NCI-H146 (cell line): ENCODE measurements around the gene BBS1.

Experiments
- DNase-seq: peaks from one replicate; lab custom pipeline; 2025; lab: John Stamatoyannopoulos, UW

BBS1 gene

DNA sequence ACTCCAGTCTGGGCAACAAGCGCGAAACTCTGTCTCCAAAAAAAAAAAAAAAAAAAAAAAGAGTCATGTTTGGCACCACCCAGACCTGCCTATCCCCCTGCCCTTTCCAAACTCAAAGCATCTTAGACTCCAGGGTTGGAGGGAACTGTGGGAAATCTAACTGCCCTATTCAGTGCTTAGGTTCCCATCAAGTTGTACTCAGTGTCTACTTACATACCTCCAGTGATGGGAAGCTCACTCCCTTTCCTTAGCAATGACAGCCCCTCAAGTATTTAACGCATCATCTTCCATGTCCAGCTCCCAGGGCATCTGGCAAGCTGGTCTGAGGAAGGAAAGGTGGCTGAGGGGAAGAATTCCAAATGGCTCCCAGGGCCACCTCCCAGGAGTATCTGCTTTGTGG lies 39.3 kb downstream of the BBS1 start:
- DNase-seq: no peak

DNA sequence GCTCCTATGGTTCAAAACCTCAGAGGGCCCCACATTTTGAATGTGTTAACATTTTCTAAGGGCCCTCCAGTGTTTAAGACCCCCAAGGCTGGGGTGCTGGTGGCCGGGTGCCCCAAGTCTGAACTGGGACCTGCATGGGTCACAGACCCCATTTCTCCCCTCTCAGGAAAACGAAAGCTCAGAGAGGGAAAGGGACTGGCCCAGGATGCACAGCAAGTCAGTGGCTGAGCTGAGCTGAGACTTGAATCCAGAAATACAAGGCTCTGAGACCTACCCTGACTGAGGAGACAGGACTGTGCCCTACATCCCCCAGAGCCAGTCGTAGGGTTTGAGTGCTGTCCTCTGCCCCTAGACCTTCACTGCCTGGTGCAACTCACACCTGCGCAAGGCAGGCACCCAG lies 40.5 kb downstream of the BBS1 start:
- DNase-seq: no peak

DNA sequence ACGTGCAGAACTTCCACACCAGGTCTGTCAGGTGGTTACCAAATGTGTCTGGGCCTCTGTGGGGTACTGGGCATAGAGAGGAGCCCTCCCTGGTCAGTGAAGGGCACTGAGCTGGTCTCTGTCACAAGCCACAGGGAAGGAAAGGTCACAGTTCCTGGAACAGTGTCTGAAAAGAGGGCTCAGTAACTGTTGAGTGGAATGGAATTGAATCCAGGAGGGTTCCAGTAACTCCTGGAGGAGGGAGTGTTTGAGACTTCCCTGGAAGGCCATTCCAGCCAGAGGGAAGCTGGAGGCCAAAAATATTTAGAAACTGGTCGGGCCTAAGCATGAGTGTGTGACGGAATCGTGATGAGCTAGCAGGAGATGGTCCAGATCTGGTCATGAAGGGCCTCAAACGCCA lies 44.2 kb downstream of the BBS1 start:
- no peak for DNase-seq

DNA sequence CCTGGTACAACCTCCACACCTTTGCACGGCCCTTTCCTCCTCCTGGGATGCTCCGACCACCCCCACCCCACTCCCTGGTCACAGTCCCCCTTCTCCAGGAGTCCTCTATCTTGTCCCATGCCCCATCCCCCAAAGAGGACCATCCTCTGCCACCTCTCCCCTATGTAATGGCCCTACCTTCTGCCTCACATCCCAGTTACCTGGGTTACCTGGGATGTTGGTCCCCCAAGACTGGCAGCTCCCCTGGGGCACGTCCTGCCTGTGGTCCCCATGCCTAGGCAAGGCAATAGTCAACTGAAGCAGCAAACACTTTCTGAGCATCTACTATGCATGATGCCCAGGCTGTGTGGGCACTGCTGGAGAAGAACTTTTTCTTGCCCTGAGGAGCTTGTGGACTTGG lies 45.0 kb downstream of the BBS1 start:
- DNase-seq: no peak

DNA sequence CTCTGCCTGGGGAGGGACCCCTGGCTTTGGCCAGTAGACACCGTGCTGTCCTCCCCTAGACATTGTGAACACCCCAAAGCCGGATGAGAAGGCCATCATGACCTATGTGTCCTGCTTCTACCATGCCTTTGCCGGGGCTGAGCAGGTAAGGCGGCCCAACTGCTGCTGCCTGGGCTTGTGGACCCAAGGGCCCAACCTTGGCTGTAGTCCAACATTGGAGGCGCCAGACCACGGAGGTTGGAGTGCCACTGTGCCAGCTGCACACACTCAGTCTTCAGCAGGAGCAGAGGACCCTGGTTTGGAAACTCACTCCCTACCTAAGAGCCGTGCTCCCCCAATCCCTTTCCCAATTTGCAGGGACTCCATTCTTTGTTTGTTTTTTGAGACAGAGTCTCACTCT lies 45.7 kb downstream of the BBS1 start:
- no peak for DNase-seq

DNA sequence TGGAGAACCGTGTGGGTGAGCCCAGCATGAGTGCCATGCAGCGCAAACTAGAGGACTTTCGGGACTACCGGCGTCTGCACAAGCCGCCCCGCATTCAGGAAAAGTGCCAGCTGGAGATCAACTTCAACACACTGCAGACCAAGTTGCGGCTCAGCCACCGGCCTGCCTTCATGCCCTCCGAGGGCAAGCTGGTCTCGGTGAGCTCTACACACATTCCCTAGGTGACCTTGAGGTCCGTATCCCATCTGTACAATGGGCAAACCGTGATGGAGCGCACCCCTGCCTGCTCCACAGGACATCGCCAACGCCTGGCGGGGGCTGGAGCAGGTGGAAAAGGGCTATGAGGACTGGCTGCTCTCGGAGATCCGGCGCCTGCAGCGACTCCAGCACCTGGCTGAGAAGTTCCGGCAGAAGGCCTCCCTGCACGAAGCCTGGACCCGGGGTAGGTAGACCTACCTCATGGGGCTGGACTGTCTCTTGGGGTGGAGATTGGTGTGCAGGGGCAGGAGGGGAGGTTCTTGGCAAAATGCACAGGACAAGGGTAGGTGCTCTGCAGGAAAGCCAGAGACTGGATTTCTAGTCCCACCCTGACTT lies 47.4 kb downstream of the BBS1 start:
- no peak for DNase-seq

DNA sequence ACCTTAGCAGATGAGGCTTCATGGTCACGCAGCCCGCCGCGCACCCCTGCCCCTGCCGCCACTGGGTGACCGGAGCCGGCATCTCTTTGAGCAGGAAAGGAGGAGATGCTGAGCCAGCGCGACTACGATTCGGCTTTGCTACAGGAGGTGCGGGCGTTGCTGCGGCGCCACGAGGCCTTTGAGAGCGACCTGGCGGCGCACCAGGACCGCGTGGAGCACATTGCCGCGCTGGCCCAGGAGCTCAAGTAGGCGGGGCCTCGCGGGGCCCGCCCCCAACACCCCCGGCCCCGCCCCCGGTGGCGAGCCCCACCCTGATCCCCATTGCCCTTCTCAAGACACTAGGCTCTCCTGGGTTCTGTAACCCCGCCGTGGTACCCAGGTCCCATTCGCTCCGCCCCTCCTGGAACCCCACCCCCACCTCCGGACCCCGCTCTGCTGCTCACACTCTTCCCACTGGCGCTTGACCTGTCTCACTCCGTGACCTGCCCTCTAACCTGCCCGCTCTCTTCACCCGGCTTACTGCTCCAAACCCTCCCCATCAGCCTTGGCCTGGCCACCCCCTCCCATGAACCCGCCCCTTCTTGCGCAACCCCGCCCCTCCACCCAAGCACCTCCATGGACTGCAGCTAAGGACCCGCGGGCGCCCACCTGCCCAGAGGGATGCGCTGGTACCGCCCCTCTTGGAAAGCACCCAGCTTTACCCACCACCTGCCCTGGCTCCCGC lies 48.9 kb downstream of the BBS1 start:
- DNase-seq: no peak

DNA sequence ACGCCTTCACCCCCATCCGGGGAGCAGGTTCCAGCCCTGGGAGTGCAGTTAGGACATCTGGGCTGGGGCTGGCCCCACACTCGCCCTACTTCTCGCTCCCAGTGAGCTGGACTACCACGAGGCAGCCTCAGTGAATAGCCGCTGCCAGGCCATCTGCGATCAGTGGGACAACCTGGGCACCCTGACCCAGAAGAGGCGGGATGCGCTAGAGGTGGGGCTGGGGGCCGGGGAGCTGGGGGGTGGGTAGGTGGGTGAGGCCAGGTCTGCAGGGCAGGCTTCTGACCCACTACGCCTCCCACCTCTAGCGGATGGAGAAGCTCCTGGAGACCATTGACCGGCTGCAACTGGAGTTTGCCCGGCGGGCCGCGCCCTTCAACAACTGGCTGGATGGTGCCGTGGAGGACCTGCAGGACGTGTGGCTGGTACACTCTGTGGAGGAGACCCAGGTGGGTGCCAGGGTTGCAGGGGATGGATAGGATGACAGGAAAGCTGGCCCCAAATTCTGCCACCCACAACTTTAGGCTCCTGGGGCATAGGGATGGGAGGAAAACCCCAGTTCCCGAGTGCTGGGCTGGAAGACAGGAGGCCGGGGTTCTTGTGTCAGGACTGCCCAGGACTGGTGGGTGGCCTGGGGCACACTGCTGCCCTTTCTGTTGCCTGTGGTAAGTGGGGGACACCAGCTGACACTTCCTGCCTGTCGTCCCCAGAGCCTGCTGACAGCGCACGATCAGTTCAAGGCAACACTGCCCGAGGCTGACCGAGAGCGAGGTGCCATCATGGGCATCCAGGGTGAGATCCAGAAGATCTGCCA lies 49.6 kb downstream of the BBS1 start:
- DNase-seq: no peak

DNA sequence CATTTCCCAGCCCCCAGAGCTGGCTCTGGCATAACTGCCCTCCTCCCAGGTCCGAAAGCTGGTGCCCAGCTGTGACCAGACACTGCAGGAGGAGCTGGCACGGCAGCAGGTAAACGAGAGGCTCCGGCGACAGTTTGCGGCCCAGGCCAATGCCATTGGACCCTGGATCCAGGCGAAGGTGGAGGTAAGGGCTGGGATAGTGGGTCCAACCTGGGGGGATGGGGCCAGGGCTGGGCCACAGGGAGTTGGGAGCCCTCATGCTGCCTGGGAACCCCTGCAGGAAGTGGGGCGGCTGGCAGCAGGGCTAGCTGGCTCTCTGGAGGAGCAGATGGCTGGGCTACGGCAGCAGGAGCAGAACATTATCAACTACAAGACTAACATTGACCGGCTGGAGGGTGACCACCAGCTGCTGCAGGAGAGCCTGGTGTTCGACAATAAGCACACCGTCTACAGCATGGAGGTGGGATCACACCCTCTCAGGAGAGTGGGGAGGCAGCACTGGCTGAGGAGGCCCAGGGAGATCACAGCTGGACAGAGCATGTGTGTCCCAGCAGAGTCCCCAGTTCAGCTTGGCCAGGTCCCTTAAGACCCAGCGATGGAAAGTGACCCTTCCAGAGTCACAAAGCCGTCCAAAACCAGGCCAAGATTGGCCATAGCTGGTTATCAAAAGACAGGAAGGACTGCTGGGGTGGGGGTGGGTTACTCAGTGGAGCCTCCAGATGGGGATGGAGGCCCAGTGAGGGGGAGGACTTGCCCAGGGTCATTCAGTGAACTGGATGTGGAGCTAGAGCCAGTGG lies 50.9 kb downstream of the BBS1 start:
- DNase-seq: no peak

DNA sequence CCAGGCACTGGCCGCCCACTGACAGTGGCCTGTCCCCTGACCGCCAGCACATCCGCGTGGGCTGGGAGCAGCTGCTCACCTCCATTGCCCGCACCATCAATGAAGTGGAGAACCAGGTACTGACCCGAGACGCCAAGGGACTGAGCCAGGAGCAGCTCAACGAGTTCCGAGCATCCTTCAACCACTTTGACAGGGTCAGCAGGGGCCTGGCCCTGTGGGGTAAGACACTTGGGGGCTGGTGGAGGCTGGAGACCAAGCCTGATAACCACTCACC lies 51.5 kb downstream of the BBS1 start:
- DNase-seq: no peak

DNA sequence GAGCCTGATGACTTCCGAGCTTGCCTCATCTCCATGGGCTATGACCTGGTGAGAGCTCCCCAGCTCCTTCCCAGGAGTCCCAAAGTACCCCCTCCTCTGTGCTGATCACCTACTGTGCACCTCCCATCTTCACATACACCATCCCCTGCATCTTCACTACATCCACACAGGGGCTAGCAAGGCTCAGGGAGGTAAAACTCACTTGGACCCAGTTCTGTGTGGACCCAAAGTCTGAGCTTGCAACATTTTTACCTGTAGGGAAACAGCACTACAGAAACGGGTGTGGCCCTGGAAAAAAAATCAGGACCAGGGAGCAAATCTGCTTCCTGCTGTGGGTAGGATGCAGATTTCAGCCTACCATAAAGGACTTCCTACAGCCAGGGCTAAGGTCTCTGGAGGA lies 51.8 kb downstream of the BBS1 start:
- DNase-seq: no peak

DNA sequence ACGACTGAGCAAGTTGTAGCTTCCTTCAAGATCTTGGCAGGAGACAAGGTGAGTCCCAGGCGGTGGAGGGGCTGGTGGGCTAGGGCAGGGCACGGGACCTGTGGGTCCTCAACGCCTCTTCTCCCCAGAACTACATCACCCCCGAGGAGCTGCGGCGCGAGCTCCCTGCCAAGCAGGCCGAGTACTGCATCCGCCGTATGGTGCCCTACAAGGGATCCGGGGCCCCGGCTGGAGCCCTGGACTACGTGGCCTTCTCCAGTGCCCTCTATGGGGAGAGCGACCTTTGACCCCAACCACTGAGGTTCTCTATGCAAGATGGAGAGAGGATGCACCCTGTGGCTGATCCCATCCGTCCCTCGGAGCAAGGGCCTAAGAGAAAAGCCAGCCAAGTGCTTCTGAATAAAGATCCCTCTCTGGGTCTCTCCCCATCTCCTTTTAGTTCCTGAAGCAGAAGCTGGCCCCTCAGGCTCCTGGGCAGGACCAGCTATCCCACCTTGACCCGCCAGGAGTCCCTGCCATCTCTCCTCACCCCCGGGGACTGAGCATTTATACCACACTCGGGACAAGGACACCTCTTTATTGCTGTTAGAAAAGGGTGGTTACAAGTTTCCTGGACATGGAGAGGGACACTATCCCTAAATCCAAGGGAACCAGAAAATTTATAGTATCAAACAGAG lies 52.6 kb downstream of the BBS1 start:
- no peak for DNase-seq

DNA sequence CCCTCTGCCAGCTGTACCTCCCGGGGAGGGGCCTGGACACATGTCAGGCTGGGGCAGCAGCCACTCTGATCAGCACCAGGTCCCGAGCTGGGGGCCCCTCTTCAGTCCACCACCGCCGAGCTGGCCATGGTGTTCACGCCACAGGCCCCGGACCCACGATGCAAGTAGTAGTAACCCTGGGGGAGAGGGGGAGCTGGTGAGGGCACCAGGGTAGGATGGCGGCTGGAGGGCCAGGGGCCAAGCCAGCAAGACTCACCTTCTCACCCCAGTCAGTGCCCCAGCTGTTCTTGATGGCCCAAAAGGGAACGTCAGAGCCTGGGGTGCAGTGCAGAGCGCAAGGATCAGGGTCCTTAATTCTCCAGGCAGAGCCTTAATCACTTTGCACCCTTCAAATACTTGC lies 53.4 kb downstream of the BBS1 start:
- DNase-seq: no peak

DNA sequence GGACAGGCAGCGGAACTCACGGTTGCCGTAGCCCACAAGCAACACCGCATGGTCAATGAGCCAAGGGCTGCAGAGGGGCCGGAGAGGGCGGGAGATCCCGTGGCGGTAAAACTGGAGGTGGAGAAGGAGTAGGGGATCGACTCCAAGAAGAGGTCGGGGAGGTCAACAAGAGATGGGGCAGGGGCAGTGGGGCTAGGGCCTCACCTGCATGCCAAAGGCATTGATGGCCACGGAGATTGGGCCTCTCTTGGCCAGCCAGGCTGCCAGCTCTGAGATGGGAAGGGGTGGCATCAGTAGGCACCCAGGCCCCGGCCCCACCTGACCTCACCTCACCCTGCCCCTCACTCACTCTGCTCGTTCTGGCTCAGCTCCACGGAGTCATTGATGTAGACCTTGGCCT lies 54.1 kb downstream of the BBS1 start:
- no peak for DNase-seq

DNA sequence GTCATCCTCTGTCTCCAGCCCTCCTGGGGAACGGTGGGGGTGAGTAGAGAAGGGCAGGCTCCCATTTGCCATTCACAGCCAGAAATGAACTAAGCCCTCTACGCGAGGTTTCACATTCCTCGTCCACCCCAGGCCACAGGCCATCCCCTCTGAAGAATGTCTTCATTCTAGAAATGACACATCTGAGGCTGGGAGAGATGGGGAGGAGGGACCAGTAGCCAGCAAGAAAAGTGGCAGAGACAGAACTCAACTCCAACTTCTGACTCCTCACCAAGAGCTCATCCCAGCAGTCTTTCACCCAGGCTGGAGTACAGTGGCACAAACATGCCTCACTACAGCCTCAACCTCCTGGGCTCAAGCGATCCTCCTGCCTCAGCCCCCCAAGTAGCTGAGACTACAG lies 54.5 kb downstream of the BBS1 start:
- DNase-seq: no peak

DNA sequence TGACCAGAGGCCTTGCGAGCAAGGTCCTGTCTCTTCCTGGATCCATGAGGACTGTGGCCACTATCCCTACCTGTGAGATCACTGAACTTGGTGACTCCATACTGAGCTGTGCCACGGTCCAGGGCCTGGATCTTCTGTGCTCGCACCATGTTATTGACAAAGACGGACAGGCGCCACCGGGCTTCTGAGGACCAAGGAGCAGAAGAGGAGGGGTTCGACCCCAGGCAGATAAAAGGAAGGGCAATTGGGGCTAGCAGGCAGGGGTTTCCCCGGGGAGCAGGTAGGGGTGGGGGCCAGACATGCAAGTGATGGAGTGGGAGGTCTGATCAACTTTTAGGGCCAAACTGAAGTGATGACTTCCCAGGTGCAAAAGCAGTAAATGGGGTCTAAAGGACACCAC lies 55.8 kb downstream of the BBS1 start:
- no peak for DNase-seq

DNA sequence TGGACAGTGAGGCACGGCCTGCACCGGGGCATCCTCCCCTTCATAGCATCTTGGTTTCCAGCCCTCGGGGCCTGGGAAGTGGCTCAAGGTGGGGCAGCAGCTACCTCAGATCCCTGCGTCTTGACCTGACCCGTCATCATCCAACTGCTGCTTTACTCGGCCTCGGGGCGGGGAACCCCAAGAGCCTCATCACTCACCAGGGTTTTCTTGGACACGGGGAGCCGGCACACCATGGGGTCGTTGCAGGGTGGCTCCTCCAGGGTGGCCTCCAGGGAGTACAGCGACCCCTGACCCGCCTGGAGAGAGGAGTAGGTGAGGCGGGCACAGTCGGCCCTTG lies 57.3 kb downstream of the BBS1 start:
- DNase-seq: no peak

DNA sequence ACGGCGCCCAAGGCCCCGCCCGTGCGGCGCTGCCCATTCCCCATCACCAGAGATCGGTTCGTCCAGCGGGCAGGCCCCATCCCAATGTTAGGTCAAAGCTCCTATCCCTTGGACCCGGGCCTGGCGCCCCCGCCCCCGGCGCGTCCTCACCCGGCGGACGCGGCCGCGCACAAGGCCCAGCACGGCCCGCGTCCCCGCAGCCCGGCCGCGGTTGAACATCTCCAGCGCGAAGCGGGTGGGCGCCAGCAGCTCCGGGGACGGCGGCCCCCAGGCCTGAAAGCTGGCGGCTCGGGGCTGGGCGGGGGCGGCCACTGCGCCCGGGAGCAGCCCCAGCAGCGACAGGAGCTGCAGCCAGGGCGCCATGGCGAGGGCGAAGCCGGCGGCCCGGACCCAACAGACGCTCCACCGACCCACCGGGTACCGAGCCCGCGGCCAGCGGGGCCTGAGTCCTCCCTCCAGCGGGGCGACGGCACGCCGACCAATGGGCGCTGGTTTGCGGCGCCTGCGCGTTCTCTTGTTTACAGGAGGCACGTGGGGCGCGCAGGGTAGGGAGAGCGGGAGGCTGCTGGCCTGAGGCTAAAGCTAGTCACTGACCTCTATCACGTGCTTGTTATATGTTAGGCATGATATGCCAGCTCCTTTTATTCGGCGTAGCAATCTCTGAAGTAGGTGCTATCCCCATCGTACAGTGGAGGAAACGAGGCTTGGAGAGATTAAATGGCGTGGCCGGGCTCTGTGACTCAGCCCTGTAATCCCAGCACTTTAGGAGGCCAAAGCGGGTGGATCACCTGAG lies 57.9 kb downstream of the BBS1 start, which contains the start of gene CTSF:
CTSF (minus strand) TSS at position 483 of the 793 bp plus-strand sequence; CDS start at position 363, 120 bp downstream.
- peak; percentile 58 for DNase-seq

DNA sequence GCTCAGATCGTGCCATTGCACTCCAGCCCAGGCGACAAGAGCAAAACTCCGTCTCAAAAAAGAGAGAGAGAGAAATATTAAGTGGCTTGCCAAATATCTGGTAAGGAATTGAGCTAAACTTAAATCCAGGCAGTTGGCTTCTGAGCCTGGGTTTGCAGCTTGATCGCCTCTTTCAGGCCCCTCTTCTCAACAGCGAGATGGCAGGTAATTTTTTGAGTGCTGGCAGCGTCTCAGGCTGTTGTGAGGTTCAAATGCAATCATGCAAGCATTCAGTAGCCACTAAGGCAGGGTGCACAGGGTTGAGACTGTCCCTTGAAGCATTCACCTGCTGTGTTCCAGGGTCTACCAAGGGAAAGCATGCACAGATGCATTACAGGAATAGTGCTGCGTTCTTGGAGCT lies 58.6 kb downstream of the BBS1 start:
- DNase-seq: no peak

DNA sequence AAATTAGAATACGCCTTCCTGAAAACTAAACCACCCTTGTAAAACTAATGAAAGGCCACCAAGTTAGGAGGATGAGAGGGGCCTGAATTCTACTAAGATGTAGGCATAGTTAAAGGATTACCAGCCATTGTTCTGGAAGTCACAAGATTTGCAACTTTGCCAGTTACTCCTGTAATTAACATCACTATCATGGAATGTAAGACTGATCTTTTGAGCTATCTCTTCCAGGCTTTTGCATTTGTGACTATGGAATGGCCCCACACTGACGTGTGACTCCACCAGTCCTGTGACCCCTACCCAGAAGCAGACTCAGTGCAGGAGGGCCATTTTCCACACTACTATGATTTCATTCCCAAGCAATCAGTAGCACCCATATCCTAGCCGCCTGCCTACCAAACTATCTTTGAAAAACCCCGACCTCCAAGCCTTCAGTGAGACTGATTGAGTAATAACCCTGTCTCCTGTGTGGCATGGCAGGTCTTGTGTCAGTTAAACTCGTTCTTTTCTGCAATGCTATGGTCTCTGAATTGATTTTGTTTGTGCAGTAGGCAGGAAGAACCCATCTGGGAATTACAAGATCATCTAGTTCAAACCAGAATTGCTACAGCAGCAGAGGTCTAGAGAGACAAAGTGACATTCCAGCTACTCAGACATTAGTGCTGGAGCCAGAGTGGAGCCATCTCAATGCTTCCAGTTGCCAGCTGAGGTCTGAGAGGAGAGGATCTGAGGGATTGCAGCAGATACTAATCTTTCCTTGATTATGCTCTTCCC lies 59.8 kb downstream of the BBS1 start:
- DNase-seq: no peak

DNA sequence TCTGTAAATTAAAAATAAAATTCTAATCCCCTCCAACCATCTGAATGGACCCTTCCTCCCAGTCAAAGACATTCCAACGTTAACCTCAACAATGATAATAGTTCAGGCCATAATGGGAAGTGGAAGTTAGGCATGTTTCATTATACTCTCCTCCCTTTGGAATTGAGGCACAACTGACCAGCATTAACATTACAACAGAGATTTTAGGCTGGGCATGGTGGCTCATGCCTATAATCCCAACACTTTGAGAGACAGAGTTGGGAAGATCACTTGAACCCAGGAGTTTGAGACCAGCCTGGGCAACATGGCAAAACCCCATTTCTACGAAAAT lies 60.4 kb downstream of the BBS1 start:
- no peak for DNase-seq
